HG02981 (cell line): Measurements from ENCODE around the gene SEMA3B.
A peak's percentile ranks its signal among the peaks of the same experiment; 100 is the strongest.
"Not testable (repeated sequence)": the region's sequence is repeated elsewhere in the genome, so short reads cannot be mapped to it uniquely, and the experiment has no call there.

Experiments used
- ATAC-seq: cut with Tn5 transposase; IDR thresholded peaks from one replicate; pipeline ENCODE4 v1.9.1; 2021; ENCODE audit warnings: mild to moderate bottlenecking, moderate library complexity; ENCODE audit not compliant: unreplicated experiment

The SEMA3B gene

DNA sequence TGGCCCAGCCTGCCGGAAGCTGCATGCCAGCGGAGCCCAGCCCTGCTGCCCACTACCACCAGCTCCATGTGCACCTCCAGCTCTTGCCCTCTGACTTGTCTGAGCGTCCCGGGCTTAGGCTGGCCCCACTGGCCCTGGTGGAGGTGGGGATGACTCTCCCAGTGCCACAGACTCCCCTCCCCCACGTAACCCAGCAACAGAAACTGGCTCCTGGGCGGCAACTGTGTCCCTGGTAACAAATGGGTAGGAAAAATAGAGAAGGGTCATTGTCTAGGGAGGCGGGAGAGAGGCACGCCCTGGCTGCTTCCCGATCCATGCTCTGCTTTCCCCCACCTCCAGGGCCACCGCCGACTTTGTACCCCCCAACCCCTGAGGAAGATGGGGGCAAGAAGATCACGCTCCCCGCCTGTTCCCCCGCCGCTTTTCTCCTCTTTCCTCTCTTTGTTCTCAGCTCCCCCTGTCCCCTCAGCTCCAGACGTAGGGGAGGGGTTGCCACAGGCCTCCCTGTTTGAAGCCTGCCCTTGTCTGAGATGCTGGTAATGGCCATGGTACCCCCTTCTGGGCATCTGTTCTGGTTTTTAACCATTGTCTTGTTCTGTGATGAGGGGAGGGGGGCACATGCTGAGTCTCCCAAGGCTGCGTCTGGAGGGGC, 10.8 kb upstream of the SEMA3B start:
- no peak for ATAC-seq

GRCh38 chr3:50258979-50259378, 10.0 kb upstream of the SEMA3B start:
- ATAC-seq = no peak

DNA sequence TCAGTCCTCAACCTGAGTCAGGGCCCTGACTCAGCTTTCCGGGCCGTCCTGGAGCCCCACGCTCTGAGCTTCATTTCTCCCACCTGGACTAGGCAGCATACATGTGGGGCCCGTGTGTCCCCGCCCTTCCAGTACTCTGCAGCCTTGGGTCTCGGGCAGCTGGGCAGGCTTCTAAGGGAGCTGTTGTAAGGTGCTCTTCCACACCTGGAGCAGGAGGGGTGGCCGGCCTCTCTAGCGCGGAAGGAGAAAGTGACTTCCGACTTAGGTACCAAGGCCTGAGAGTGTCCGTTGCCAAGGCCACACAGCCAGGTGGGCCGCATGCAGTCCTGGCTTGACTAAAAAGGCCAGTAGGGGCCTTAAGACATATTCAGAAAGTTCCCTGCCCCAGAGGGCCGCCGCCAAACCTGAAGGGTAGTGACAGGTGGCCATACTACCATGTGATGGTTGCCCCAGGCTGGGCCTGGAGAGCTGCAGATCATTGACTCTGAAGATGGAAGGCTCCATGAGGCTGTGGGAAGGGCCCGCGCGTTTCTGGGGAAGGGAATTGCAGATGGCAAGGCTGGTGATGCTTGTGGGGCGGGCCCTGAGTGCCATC, 9.4 kb upstream of the SEMA3B start:
- ATAC-seq = peak; percentile 10

- ATAC-seq = peak; percentile 88
These were observed 8.7 kb upstream of the SEMA3B start for GRCh38 chr3:50260027-50260941.

DNA sequence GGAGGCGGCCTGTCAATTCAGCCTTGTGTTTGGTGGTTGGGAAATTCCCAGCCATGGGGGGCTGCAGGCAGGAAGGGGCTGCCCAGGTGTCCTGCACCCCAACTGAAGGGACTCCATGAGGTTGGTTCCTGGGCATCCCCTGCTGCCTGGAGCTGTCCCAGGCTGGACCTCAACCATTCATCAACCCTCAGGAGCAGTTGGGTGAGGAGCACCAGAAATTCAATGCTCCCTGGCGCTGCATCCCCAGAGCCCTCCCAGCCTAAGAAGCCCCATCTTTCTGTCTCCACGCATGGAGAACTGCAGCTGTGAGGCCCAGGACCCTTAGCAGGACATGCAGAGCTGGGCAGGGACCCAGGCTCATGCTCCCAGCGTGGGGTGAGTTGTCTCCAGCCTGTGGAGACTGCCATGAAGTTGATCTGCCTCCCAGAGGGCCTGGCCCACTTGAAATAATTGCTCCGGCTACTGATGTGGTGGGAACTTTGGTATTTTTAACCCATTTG, 8.0 kb upstream of the SEMA3B start:
- no peak for ATAC-seq

DNA sequence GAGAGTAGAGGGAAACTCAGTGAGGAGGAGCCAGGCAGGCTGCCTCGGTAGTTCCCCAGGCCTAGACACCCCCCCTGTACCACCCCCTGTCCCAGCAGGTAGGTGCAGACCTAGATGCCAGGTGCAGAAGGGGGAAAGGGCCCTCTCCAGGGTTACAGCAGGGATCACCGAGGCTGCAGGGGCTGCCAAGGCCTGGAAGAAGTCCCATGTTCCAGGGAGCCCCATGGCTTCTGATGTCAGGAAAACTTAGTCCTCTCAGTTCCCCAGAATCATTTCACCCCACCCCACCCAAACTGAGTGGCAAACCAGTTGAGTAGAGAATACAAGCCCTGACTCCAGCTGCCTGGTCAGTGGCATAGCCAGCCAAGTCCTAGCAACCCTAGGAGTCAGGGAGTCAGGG, 7.4 kb upstream of the SEMA3B start:
- no peak for ATAC-seq

GRCh38 chr3:50262200-50262599, 6.7 kb upstream of the SEMA3B start:
- ATAC-seq = not testable (repeated sequence)

DNA sequence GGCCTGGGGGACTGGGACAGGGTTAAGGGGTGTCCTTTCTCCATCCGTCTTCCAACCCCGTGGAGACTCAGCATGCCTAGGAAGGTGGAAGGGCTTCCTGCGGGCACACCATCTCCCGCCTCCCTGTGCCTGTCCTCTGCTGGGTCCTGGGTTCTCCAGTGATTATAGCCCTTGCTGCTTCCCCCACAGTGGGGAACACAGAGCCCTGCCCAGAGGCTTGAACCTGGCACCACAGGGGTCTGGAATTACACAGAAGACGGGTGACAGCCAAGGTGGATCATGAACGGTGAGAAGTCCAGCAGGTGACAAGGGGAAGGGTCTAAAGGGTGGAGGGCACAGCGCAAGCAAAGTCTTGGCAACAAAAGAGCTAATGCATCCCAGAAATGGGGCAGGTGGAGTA, 6.2 kb upstream of the SEMA3B start:
- ATAC-seq = no peak

DNA sequence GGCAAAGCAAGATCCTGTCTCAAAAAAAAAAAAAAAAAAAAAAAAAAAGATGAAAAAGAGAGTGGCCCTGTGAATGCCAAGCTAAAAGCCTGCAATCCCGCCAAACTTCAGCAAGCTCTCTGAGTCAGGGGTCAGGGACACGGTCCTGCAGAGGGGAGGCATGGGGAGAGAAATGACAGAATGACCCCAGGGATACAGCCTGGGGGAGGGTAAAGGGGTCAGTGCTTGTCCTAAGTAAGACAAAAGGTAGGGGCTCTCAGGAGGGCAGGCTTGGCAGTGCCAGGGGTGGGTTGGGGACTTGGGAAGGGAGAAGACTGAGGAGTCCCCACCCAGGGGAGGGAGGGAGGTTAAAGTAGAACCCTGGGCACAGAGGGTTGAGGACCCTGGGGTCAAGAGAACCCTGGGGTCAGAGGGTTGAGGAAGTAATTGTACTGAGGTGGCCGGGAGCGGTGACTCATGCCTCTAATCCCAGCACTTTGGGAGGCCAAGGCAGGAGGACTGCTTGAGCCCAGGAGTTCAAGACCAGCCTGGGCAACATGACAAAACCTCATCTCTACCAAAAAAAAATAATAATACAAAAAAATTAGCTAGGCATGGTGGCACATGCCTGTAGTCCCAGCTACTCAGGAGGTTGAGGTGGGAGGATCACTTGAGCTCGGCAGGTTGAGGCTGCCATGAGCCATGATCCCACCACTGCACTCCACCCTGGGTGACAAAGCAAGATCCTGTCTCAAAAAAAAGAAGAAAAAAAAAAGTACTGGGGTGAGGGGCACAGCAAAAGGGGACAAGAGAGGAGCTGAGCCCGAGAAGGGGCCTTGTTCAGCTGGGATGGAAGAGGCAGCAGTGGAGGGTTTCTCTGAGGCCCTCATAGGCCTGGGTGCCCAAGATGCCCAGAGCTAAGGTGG, 5.2 kb upstream of the SEMA3B start:
- no peak for ATAC-seq

- no peak for ATAC-seq
These were observed 4.5 kb upstream of the SEMA3B start for GRCh38 chr3:50264383-50264963.

DNA sequence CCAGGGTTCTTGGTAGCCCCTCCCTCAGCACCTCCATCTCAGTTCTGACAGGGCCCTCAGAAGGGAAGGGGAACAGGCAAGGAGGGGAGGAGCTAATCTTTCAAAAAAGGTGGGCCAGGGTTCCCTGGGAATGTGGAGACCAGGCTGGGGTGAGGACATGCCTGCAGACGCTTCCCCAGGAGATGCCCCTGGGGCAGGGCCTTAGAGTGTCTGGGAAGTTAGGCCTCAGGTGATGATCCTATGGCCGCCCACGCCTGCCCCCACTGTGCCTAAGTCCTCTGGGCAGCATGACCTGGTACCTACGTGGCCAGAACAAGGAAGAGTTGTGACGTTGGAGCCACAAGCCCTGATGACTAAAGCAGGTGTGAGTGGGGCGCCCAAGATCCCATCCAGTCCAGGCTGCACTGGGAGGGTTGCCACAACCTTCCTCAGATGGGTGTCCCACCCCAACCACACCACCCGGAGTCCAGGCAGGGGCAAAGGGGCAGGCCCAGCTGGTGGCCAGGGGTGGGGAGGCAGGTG, 3.9 kb upstream of the SEMA3B start:
- ATAC-seq = no peak

- ATAC-seq = no peak
These were observed 3.4 kb upstream of the SEMA3B start for GRCh38 chr3:50265571-50265970.

DNA sequence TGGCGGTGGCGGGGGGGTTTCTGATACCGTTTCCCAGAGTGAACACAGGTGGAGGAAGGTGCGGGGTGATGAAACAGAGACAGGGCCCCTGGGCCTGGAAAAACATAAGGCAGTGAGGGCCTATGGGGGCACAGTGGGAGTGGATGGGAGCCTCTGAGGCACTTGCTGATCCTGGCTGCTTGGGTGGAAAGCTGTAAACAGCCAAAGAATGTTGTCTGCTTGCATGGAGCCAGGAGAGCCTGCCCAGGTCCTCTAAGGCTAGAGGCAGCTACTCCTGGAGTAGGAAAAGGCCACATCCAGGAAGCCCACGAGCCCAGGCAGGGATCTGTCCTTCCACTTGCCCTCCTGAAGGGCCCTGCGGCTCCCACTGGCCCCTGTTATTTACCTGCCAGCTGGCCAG, 2.9 kb upstream of the SEMA3B start:
- ATAC-seq = no peak

GRCh38 chr3:50266836-50267235, 2.1 kb upstream of the SEMA3B start:
- ATAC-seq = no peak

DNA sequence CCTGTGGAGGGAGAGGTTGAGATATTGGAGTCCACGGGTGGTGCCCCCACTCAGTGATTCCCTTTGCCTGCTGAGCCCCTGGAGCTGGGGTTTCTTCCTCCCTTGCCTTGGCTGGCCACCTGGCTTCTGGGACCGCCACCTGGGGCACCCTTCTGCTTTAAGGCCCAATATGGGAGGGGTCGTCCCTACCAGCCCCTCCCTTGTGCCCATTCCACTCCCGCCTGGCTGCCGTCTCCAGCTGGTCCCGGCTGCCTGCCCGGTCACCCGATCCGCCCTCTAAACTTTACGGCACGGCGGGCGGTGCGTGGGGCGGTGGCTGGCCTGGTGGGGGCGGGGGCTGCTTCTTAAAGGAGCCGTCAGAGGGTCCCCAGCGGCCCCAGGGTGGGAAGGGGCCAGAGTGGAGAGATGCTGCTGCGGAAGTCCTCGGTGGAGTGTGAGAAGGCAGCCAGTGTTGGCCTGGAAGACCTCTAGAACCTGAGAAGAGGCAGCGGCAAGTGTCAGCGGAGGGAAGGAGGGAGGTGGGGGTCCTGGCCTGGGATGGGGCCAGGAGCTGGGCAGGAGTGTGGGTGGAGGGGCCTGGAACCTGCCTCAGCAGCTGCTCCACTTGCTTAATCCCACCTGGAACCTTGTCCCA, 1.6 kb upstream of the SEMA3B start:
- ATAC-seq = no peak

DNA sequence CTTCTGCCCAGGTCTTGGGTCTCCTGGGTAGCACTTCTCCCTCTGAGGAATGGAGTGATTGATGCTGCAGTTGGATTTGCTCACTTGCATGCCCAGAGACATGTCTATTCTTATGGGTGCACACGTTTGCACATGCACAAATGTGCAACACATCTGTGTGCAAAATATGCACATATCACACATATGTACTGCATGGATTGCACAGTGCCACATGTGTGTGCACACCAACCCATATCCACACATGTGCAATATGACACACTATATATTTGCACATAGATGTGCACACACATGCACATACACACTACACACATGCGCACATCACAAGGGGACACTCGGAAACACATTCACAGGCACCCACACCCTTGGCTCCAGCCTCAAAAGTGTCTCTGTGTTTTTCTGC, 671 bp upstream of the SEMA3B start:
- no peak for ATAC-seq

GRCh38 chr3:50269460-50269859, 513 bp downstream of the SEMA3B start:
- no peak for ATAC-seq

- ATAC-seq = no peak
These were observed 1.0 kb downstream of the SEMA3B start for GRCh38 chr3:50269977-50270413.

- ATAC-seq = no peak
These were observed 1.7 kb downstream of the SEMA3B start for GRCh38 chr3:50270422-50271224.
